Measurements from ENCODE around the gene IL36A.

IL36A gene

DNA sequence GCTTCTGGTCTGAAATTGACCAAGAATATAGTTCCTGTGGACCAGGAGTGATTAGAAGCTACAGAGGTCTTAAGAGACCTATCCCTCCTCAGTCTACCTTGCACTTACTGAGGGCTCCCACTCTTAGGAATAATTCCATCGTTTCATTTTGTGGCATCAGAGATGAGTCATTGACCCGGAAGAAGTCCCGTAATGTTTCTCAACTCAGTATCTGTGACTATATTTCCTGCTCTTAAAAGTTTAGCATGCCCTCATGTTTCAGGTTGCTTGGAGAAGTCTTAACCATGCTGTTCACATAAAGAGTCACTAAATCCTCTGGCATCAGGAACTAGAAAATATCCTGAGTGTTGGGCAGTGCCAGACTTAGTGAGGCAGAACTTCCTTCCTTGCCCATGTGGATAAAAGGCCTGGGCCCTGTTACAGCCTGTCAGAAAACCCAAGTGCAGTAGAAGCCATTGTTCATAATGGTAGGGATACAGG is at the start of gene IL36A:
TSS of gene IL36A (plus strand) at position 430 of the 480 bp plus-strand sequence. CDS start 413 bp downstream, outside the sequence.
- DNase-seq, result no peak

- DNase-seq, result no peak
Observed at GRCh38 chr2:112957511-112957910, 47.7 kb upstream of the IL36A start.

DNA sequence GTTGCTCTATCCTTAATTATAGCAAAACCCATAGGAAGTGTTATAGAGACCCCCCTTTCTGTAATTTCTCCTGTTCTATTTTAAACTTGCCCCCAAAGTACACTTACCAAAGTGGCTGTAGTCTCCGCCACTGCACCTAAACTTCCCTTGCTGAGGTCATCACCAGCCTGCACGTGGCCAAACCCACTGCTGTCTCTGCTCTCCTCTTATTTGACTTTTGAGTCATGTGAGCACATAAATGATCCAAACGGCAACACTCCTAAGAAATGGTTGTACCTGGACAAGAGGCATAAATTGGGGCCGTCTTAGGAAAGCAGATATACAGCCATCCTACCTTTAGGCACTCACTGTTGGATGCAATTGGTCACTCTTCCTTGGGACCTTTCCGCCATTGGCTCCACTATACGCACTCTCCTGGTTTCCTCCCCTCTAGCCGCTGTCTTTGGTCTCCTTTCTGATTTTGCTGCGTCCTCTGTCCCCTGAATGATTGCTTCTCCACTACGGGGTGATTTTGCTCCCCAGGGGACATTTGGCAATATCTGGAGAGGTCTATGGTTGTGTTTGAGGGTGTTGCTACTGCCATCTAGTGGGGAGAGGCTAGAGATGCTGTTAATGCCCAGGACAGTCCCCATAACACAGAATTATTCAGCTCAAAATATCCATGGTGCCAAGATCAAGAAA is 46.7 kb upstream of the IL36A start:
- DNase-seq, result peak; percentile 24

DNA sequence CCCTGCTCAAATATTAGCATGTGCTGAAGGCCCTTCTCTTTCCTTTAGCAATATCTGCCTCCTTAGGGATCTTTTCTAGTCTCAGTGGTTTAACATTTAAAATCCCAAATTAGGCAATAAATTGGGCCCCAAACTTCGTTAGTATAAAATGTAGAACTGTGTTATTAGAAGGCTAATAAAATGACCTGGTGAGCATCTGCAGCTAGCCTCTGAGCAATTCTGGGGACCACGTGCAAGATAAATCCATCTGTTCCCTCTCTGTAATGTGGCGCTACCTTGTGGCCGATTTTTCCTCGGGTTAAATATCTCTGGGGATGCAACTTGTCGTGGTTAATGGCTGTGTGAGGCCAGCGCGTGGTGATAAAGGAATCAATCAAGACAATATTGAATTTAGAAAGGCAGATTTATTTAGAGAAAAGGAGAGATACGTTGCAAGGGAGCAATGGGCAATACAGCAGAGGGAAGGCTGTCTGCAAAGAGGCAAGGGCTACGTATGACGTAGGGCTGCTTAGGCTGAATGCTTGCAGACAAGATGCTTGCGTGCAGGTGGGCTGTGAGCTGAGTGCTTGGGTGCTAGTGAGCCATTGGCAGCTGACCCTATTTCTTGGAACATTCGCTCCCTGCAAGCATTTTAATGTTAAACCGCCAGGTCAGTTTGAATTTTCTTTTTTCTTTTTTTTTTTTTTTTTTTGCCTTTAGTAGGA is 46.0 kb upstream of the IL36A start:
- DNase-seq, result no peak

- no peak for DNase-seq
Observed at GRCh38 chr2:112960230-112960825, 44.9 kb upstream of the IL36A start.

DNA sequence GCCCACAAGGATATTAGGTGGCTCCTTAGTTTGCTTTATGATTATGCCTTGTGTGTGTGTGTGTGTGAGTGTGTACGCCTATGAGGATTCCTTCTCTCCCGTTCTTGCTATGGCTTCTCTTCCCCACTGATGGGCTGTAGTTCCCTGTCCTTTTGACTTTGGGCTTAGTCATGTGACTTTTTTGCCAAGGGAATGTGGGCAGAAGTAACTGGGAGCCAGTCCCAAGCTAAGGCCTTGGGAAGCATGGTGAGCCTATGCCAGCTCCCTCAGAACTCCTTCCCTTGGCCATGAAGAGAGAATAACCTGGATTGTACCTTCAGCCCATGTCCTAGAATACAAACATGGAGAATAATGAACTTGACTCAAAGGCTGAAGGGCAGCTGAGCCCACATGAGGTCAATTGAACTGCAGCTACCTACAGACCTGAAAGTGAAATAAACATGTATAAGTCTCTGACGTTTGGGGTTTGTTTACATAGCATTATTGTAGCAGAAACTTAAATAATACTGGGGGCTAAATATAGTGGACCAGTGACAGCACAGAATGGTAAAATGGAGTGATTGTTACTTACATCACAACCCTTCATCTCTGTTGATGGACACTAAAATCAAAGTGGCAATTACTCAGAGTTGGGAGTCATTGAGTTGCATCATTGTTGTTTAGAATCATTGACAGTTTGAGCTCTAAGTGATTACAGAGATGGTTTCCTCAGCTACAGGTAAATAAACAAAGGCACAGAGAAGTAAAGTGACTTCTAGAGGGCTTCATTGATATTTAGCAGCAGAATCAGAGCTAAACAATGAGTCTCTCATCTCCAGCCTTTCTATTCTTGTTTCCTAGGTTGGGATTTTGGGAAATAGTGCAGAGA is 42.7 kb upstream of the IL36A start:
- no peak for DNase-seq

DNA sequence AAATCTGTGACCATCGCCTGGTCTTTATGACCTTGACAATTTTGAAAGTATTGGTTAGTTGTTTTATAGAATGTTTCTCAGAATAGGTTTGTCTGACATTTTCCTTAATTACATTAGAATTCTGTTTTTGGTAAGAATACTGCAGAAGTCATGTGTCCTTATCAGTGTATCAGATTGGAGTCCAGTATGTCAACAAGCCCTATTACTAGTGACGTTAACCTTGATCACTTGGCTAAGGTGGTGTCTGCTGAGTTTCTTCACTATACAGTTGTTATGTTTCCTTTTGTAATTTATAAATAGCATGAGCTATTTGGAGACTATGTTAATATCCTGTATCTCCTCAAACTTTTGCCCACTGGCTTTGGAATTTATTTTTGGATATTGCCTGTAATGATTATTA is 38.2 kb upstream of the IL36A start:
- DNase-seq, result no peak

DNA sequence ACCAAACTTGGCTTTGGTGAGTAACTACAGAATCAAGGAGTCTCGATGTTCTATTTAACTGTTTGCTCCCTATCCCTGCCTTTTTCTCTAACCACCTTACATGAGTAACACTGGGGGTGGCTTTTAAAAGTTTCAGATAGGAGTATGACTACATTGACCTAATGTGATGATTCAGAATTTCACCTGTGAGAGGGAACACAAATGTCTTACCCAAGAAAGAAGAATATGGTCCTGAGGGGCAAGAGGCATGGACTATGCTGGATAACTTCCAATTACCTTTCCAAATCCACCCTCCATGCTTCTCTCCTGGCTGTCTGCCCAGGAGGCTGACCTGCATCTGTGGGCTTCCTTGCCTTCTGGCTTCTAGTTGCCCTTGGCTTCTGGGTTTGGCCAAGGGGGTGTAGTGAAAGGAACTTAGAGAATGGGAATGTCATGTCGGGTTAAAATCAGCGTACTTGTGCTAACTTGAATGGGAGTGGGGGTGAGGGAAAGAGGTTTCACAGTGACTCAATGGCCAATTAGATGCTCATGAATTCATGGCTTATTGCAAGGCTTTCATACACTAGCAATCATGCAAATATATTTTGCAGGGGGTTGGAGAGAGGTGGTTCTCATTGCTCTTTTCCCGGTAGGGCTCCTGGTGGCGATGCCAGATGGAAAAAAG is 32.7 kb upstream of the IL36A start:
- DNase-seq, result no peak

DNA sequence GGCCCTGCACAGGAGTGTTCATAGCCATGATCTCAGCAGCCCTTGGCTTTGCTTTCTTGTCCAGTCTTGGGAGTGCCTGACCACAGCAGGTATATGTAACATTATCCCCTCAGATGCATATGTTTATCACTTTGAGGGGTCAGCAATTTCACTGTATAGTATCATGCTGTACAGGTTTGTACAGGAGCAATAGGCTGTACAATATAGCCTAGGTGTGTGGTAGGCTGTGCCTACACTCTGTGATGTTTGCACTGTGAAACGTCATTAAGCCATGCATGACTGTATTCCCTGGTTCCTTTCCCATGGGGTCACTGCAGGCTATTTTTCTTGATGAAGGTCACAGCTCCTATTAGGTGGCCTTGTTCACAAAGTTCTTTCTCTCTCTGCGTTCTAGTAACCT is 32.1 kb upstream of the IL36A start:
- DNase-seq, result no peak

- DNase-seq, result no peak
Observed at GRCh38 chr2:112977559-112978056, 27.7 kb upstream of the IL36A start, which contains the start of gene IL36G. IL36G (plus strand) TSS chr2:112978006; CDS start chr2:112978639, 633 bp downstream.

DNA sequence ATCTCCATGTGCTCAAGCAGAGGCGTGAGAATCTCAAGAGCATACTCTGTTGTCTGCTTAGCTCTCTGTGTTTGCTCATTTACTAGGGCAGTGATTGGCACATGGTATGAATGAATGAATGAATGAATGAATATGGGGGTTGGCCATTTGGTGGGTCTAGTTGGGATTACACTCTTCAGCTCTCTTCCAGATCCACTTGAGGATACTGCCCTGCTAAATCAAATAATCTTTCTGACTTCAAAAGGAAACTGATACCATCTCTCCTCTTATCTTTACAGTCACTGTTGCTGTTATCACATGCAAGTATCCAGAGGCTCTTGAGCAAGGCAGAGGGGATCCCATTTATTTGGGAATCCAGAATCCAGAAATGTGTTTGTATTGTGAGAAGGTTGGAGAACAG is 25.5 kb upstream of the IL36A start:
- DNase-seq, result no peak

- DNase-seq, result no peak
Observed at GRCh38 chr2:112980537-112980936, 24.7 kb upstream of the IL36A start.

GRCh38 chr2:112985090-112985489 is 20.2 kb upstream of the IL36A start:
- peak; percentile 37 for DNase-seq

GRCh38 chr2:112989611-112990010 is 15.6 kb upstream of the IL36A start:
- DNase-seq, result no peak

DNA sequence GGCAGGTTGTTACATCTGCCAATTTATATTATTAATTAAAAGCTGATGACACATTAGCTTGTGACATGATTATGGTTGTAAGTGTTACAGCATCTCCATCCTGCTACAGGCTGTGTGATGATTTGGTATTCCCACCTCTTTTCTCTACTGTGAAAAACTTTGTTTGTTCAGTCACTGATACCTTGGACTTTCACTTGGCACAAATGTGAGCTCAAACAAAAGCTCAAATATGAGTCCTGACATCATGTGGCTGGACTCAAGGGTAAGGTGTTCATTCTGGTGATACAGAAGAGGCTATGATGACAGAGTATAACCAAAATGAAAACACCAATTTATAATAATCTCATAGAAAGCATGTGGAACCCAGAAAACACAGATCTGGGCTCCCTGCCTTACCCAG is 11.4 kb upstream of the IL36A start:
- no peak for DNase-seq

DNA sequence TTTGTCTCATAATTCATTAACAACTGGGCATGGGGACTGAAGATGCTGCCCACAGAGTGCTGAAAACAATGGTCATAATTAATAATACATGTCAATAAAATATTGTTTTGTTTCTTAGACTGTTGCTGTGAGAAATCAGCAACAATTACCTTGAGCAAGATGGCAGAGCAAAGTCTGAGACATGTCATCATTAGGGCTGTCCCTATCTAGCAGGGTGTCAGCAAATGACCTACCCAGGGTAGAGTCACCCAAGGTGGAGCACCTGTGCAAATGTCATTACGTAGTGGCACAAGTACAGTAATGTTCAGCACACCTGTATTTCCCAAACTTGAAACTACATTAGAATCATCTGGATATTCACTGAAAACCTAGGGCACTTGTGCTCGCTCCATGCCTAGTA is 10.6 kb upstream of the IL36A start:
- no peak for DNase-seq

DNA sequence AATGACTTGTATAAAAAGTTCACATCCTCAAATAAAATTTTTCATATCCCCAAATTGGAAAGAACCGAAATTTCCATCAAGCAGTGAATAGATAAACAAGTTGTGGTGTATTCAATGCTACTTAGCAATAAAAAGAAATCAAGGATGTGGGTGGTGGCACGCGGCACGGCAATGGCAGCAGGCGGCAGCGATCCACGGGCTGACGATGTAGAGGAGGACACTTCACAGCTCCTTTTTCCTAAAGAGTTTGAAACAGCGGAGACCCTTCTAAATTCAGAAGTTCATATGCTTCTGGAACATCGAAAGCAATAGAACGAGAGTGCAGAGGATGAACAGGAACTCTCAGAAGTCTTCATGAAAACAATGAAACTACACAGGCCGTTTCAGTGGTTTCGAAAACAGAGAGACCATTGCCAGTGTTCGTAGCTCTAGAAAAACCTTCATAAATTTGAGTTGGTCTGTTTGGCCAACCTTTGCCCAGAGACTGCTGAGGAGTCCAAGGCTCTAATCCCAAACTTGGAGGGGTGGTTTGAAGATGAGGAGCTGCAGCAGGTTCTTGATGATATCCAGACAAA is 9.8 kb upstream of the IL36A start:
- peak; percentile 26 for DNase-seq

GRCh38 chr2:112996635-112997034 is 8.6 kb upstream of the IL36A start:
- DNase-seq, result peak; percentile 51

- DNase-seq, result no peak
Observed at GRCh38 chr2:112997151-112997550, 8.1 kb upstream of the IL36A start.

GRCh38 chr2:113000436-113000835 is 4.8 kb upstream of the IL36A start:
- no peak for DNase-seq

DNA sequence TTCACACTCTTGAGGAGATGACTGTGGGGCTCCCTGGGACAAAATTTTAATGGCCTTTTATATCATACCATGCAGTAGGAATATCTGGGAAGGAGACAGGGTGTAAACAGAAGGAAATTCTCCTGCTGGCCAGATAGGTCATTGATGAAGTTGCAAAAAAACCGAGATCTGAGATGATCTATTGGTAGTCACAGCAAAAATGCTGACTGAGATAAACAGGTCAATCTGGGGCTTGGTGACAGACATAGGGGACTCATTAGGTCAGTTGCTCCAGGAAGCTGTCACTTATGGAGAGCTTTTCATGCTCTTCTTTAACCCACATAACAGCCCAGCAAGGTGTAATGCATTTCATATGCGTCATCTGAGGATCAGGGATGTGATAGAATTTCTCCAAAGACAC is 2.6 kb upstream of the IL36A start:
- no peak for DNase-seq

GRCh38 chr2:113007250-113007649 is 2.0 kb downstream of the IL36A start:
- no peak for DNase-seq

Data from activated naive CD4-positive, alpha-beta T cell treated with anti-CD3 and anti-CD28 coated beads, Interleukin-2, amount 50 U/mL, for 16 hours (primary cell).